RWPE1 (cell line): ENCODE results near the gene LMO3.

Experiments
- CTCF ChIA-PET: fragments of 350-600 bp; sonication (Branson Sonifier 250); formaldehyde crosslinking; extraction: SDS; loops from one replicate; lab custom pipeline; 2021; lab: Yijun Ruan, JAX
- POLR2A ChIA-PET: fragments of 400-600 bp; formaldehyde crosslinking; extraction: SDS; loops from one replicate; lab custom pipeline; 2020; ENCODE audit warnings: antibody characterized with exemption; ENCODE audit not compliant: low non-redundant PET; lab: Yijun Ruan, JAX
- DNase-seq: peaks from one replicate; pipeline ENCODE4 v3.0.0; 2012; ENCODE audit warnings: low spot score
- H3K27ac ChIP-seq: fragments of 450-650 bp; 2 replicates; pipeline ENCODE4 v1.5.1; 2017
- CTCF ChIP-seq: fragments of 450-650 bp; conservative IDR thresholded peaks from 2 replicates; pipeline ENCODE4 v1.5.1; 2017; ENCODE audit warnings: low read depth, mild to moderate bottlenecking

LMO3 gene

GRCh38 chr12:16618256-16618655 is 12.3 kb upstream of the LMO3 start:
- H3K27ac ChIP-seq: no peak overlapping the region
- ChIA-PET CTCF (no interaction called here), POLR2A (no interaction called here)
- no peak for TF ChIP-seq CTCF
- no peak for DNase-seq

- TF ChIP-seq CTCF: no peak
- ChIA-PET POLR2A (no interaction called here), CTCF (no interaction called here)
- DNase-seq: no peak
- no peak overlapping the region for H3K27ac ChIP-seq
Measured at GRCh38 chr12:16613199-16613598, 7.2 kb upstream of the LMO3 start.

GRCh38 chr12:16612647-16613046 is 6.7 kb upstream of the LMO3 start:
- DNase-seq: peak; percentile 20
- ChIA-PET CTCF (no interaction called here), POLR2A (no interaction called here)
- no peak for TF ChIP-seq CTCF
- no peak overlapping the region for H3K27ac ChIP-seq

- no peak overlapping the region for H3K27ac ChIP-seq
- ChIA-PET CTCF (no interaction called here), POLR2A (no interaction called here)
- no peak for DNase-seq
- no peak for TF ChIP-seq CTCF
Measured at GRCh38 chr12:16611146-16611545, 5.2 kb upstream of the LMO3 start.

GRCh38 chr12:16610743-16611142 is 4.8 kb upstream of the LMO3 start:
- no peak for DNase-seq
- no peak overlapping the region for H3K27ac ChIP-seq
- CTCF ChIA-PET: no interaction called here
- TF ChIP-seq CTCF: no peak
- POLR2A ChIA-PET: no interaction called here

- no peak for DNase-seq
- POLR2A ChIA-PET: no interaction called here
- no peak overlapping the region for H3K27ac ChIP-seq
- CTCF ChIA-PET: no interaction called here
- no peak for TF ChIP-seq CTCF
Measured at GRCh38 chr12:16610001-16610585, 4.1 kb upstream of the LMO3 start.
